22Rv1 (cell line): ENCODE data around the gene GZMM.

Experiments used
- CTCF ChIP-seq: fragments of 450-650 bp; IDR thresholded peaks from 2 replicates; pipeline ENCODE4 v1.5.1; 2017; ENCODE audit warnings: mild to moderate bottlenecking
- ZFX ChIP-seq: fragments of 450-650 bp; IDR thresholded peaks from 2 replicates; pipeline ENCODE4 v1.6.1; 2017; ENCODE audit warnings: antibody characterized with exemption, borderline replicate concordance

DNA sequence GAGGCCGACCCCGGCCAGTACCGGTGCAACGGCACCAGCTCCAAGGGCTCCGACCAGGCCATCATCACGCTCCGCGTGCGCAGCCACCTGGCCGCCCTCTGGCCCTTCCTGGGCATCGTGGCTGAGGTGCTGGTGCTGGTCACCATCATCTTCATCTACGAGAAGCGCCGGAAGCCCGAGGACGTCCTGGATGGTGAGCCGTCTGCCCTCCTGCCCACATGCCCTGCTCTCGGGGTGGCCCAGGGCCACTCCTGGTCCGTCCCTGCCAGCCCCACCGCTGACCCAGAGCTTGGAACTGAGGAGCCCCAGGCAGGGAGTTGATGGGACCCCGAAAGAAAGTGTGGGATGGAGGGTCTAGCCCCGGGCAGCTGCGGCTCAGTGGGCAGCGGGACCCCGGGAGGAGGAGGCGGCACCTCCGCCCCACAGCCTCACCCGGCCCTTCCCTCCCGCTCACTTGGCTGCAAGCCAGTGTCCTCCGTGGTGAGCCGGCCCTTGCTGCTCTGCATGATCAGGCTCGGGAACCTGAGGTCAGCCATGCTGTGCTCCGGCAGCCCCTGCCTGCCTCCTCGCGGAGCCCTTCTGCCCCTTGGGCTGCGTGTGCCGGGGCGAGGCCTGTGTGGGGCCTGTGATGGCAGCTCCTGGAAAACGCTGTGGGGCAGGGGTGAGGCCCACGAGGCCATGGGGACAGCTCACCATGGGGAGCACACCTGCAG is 37.7 kb downstream of the GZMM start:
- TF ChIP-seq CTCF (no peak), ZFX (no peak)
